Suprapubic skin (tissue), 4 donors: ENCODE data around the gene SCNN1G.

Source experiments
- CTCF ChIP-seq, 2 donors: fragments of 200-600 bp in 1 of 2; fragments of 450-650 bp in 1 of 2; sonication (generic) in 1 of 2; IDR thresholded peaks; one replicate each; pipeline ENCODE4 v1.5.1; 2016 to 2019; ENCODE audit warnings: antibody characterized with exemption in 2 of 2, mild to moderate bottlenecking in 1 of 2, moderate library complexity in 1 of 2
- EP300 ChIP-seq: sonication (generic); formaldehyde crosslinking; IDR thresholded peaks from one replicate; pipeline ENCODE4 v1.6.1; 2017; ENCODE audit warnings: antibody characterized with exemption
- POLR2A ChIP-seq, 2 donors: fragments of 450-650 bp; IDR thresholded peaks; one replicate each; pipeline ENCODE4 v1.6.1; 2017; ENCODE audit warnings: antibody characterized with exemption in 2 of 2, mild to moderate bottlenecking in 2 of 2, moderate library complexity in 2 of 2
- POLR2AphosphoS5 ChIP-seq, 3 donors: sonication (generic); formaldehyde crosslinking; IDR thresholded peaks; one replicate each; pipeline ENCODE4 v1.6.1; 2017; ENCODE audit warnings: antibody characterized with exemption in 3 of 3

DNA sequence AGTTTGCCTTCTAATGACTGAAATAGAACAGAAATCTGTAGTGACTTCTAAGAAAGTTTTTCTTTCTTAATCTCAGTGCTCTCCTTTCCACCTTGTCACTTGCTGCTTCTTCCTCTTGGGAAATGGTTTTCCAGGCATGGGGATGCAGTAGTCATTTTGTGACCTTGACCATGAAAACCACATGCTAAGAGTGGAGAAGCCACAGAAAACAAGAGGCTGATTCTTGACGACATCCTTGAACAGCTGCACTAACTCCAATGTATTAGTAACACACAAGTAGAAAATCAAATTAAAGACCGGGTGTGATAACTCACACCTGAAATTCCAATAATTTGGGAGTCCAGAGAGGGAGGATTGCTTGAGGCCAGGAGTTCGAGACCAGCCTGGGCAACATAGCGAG lies 17.8 kb upstream of the SCNN1G start:
- TF ChIP-seq CTCF (IDR thresholded peaks at IDR 0.05) (no peak), POLR2A (IDR thresholded peaks at IDR 0.05) (no peak), POLR2AphosphoS5 (IDR thresholded peaks at IDR 0.05) (no peak), EP300 (no peak)
